WTC11 (cell line): ENCODE data around the gene PPP2R5E. TPM values are rescaled to one million over a fixed set of nuclear protein-coding genes. Genes with fewer than 3 reads are reported as not detected.

Experiments
- ATAC-seq: fragments of 200-7000 bp; cut with Tn5 transposase; 2 replicates; pipeline ENCODE4 v1.10.0; 2021; ENCODE audit warnings: mild to moderate bottlenecking, moderate library complexity
- CTCF ChIA-PET: fragments of 300-600 bp; sonication (Branson Sonifier 250); formaldehyde crosslinking; loops from one replicate; lab custom pipeline; 2021; ENCODE audit warnings: antibody characterized with exemption; lab: Charles Lee
- POLR2A ChIA-PET: fragments of 350-600 bp; sonication (Branson Sonifier 250); formaldehyde crosslinking; loops from one replicate; lab custom pipeline; 2021; ENCODE audit warnings: antibody characterized with exemption; lab: Charles Lee
- DNase-seq: peaks from one replicate; pipeline ENCODE4 v3.0.0; 2021; ENCODE audit warnings: low spot score
- H3K27ac Mint-ChIP-seq: 2 replicates; pipeline ENCODE4 v1.8.0; 2021; ENCODE audit warnings: mixed read lengths
- H3K27me3 Mint-ChIP-seq: 2 replicates; pipeline ENCODE4 v1.8.0; 2021; ENCODE audit warnings: low read depth, mild to moderate bottlenecking, moderate library complexity, mixed read lengths
- H3K36me3 Mint-ChIP-seq: 2 replicates; pipeline ENCODE4 v1.8.0; 2021; ENCODE audit warnings: mixed read lengths
- H3K4me1 Mint-ChIP-seq: 2 replicates; pipeline ENCODE4 v1.8.0; 2022; ENCODE audit warnings: mixed read lengths
- H3K4me3 Mint-ChIP-seq: 2 replicates; pipeline ENCODE4 v1.8.0; 2021; ENCODE audit warnings: mild to moderate bottlenecking, moderate library complexity, mixed read lengths
- H3K9me3 Mint-ChIP-seq: 2 replicates; pipeline ENCODE4 v1.8.0; 2021; ENCODE audit warnings: mixed read lengths
- AR ChIP-seq: fragments of 250-450 bp; sonication (Bioruptor Pico); IDR thresholded peaks from 2 replicates; pipeline ENCODE4 v1.9.0; 2021; ENCODE audit warnings: mild to moderate bottlenecking
- ATF6 ChIP-seq: sonication (generic); formaldehyde crosslinking; IDR thresholded peaks from 2 replicates; pipeline ENCODE4 v1.8.1; 2023; ENCODE audit warnings: mild to moderate bottlenecking, missing genetic modification reagents
- ELF4 ChIP-seq: sonication (generic); formaldehyde crosslinking; IDR thresholded peaks from 2 replicates; pipeline ENCODE4 v1.8.1; 2022; ENCODE audit warnings: low read depth, mild to moderate bottlenecking, moderate library complexity, missing genetic modification reagents
- ESRRA ChIP-seq: sonication (generic); formaldehyde crosslinking; IDR thresholded peaks from 2 replicates; pipeline ENCODE4 v1.8.1; 2022; ENCODE audit warnings: mild to moderate bottlenecking, missing genetic modification reagents, borderline replicate concordance
- HMGA2 ChIP-seq: fragments of 250-450 bp; sonication (Bioruptor Pico); IDR thresholded peaks from 2 replicates; pipeline ENCODE4 v1.4.0; 2021; ENCODE audit warnings: mild to moderate bottlenecking, moderate library complexity
- JAZF1 ChIP-seq: fragments of 250-450 bp; sonication (Bioruptor Pico); IDR thresholded peaks from 2 replicates; pipeline ENCODE4 v1.9.0; 2021; ENCODE audit warnings: moderate library complexity, mild to moderate bottlenecking, inconsistent platforms
- MXD4 ChIP-seq: fragments of 250-450 bp; sonication (Bioruptor Pico); IDR thresholded peaks from 2 replicates; pipeline ENCODE4 v1.8.0; 2021; ENCODE audit warnings: mild to moderate bottlenecking, moderate library complexity, borderline replicate concordance
- NR1H2 ChIP-seq: sonication (generic); formaldehyde crosslinking; IDR thresholded peaks from 2 replicates; pipeline ENCODE4 v1.9.0; 2021; ENCODE audit warnings: mild to moderate bottlenecking, moderate library complexity, missing genetic modification reagents
- PREB ChIP-seq: sonication (generic); formaldehyde crosslinking; IDR thresholded peaks from 2 replicates; pipeline ENCODE4 v1.8.1; 2022; ENCODE audit warnings: mild to moderate bottlenecking, missing genetic modification reagents, moderate library complexity, borderline replicate concordance
- RORB ChIP-seq: fragments of 250-450 bp; sonication (Bioruptor Pico); IDR thresholded peaks from 2 replicates; pipeline ENCODE4 v1.9.0; 2021; ENCODE audit warnings: mild to moderate bottlenecking
- STAT6 ChIP-seq: sonication (generic); formaldehyde crosslinking; conservative IDR thresholded peaks from 2 replicates; pipeline ENCODE4 v1.8.1; 2023; ENCODE audit warnings: mild to moderate bottlenecking, low read depth, missing genetic modification reagents, moderate library complexity
- TEAD1 ChIP-seq: sonication (generic); formaldehyde crosslinking; IDR thresholded peaks from 2 replicates; pipeline ENCODE4 v1.8.0; 2022; ENCODE audit warnings: mild to moderate bottlenecking, missing genetic modification reagents
- USF1 ChIP-seq: sonication (generic); formaldehyde crosslinking; IDR thresholded peaks from 2 replicates; pipeline ENCODE4 v1.8.0; 2022; ENCODE audit warnings: mild to moderate bottlenecking, missing genetic modification reagents
- ZBTB43 ChIP-seq: sonication (generic); formaldehyde crosslinking; IDR thresholded peaks from 2 replicates; pipeline ENCODE4 v1.8.1; 2023; ENCODE audit warnings: mild to moderate bottlenecking, missing genetic modification reagents
- ZNF121 ChIP-seq: sonication (generic); formaldehyde crosslinking; IDR thresholded peaks from 2 replicates; pipeline ENCODE4 v1.8.0; 2023; ENCODE audit warnings: missing genetic modification reagents
- ZNF232 ChIP-seq: sonication (generic); formaldehyde crosslinking; IDR thresholded peaks from 2 replicates; pipeline ENCODE4 v1.8.0; 2022; ENCODE audit warnings: mild to moderate bottlenecking, missing genetic modification reagents
- ZNF281 ChIP-seq: sonication (generic); formaldehyde crosslinking; IDR thresholded peaks from 2 replicates; pipeline ENCODE4 v1.8.0; 2023; ENCODE audit warnings: mild to moderate bottlenecking, missing genetic modification reagents
- total RNA-seq: library from RNA; stranded (reverse); gene quantifications from 3 replicates; pipeline ENCODE4 v1.2.3, GENCODE V29; 2021

PPP2R5E gene
- total RNA-seq, 1 experiment from 2014 or later: 59.0 TPM

- DNase-seq: no peak
- POLR2A ChIA-PET: no interaction called here
- peaks cover 2% of the 10 kb centered on the region; the same call in 1 of the 2 replicates for H3K4me1 Mint-ChIP-seq
- no peaks in the 10 kb centered on the region for H3K27me3 Mint-ChIP-seq
- ATAC-seq: no peak
- H3K27ac Mint-ChIP-seq: no peak overlapping the region
- H3K4me3 Mint-ChIP-seq: no peak overlapping the region
- H3K9me3 Mint-ChIP-seq: peaks cover 3% of the 10 kb centered on the region; the same call in 1 of the 2 replicates
- CTCF ChIA-PET: no interaction called here
- peaks cover 53% of the 10 kb centered on the region for H3K36me3 Mint-ChIP-seq
- TF ChIP-seq USF1 (CRISPR knock-in tag): no peak
- TF ChIP-seq PREB (CRISPR knock-in tag): no peak
- no peak for TF ChIP-seq AR (CRISPR knock-in tag)
- TF ChIP-seq STAT6: no peak
- no peak for TF ChIP-seq ATF6 (CRISPR knock-in tag)
- no peak for TF ChIP-seq JAZF1
- no peak for TF ChIP-seq RORB
- no peak for TF ChIP-seq TEAD1
- no peak for TF ChIP-seq ZNF232 (CRISPR knock-in tag)
- TF ChIP-seq MXD4 (CRISPR knock-in tag): no peak
- TF ChIP-seq ESRRA (CRISPR knock-in tag): no peak
- TF ChIP-seq NR1H2 (CRISPR knock-in tag): no peak
- TF ChIP-seq ZBTB43 (CRISPR knock-in tag): no peak
- no peak for TF ChIP-seq HMGA2
Measured at GRCh38 chr14:63535918-63536317, 7.3 kb downstream of the PPP2R5E start.

GRCh38 chr14:63533474-63533873, 9.7 kb downstream of the PPP2R5E start:
- Mint-ChIP-seq H3K27me3 (no peaks in the 10 kb centered on the region), H3K4me3 (no peak overlapping the region), H3K36me3 (peaks cover 47% of the 10 kb centered on the region), H3K27ac (no peak overlapping the region), H3K4me1 (no peaks in the 10 kb centered on the region), H3K9me3 (peaks cover 3% of the 10 kb centered on the region; the same call in 1 of the 2 replicates)
- ATAC-seq (no peak), DNase-seq (no peak)
- POLR2A ChIA-PET: no interaction called here
- TF ChIP-seq STAT6: no peak
- TF ChIP-seq ZNF121 (CRISPR knock-in tag): no peak
- TF ChIP-seq ESRRA (CRISPR knock-in tag): no peak
- no peak for TF ChIP-seq ZNF281 (CRISPR knock-in tag)
- TF ChIP-seq ELF4: no peak
- CTCF ChIA-PET: no interaction called here
